Hepatocyte (in vitro differentiated cells): ENCODE data around the gene DOCK4. TPM values are rescaled to one million over a fixed set of nuclear protein-coding genes. Genes with fewer than 3 reads are reported as not detected.

Source experiments
- DNase-seq: peaks from one replicate; pipeline ENCODE4 v3.0.0-alpha.2; 2016; ENCODE audit warnings: low spot score
- H2AFZ ChIP-seq: fragments of 200-600 bp; sonication (generic); 2 replicates; pipeline ENCODE4 v1.6.0; 2016; ENCODE audit warnings: antibody characterized with exemption, mild to moderate bottlenecking
- H3K27ac ChIP-seq: fragments of 200-600 bp; sonication (generic); 2 replicates; pipeline ENCODE4 v1.5.1; 2016; ENCODE audit warnings: mild to moderate bottlenecking
- H3K27me3 ChIP-seq: fragments of 200-600 bp; sonication (generic); 2 replicates; pipeline ENCODE4 v1.6.1; 2016
- H3K36me3 ChIP-seq: fragments of 200-600 bp; sonication (generic); replicated peaks from 2 replicates; pipeline ENCODE4 v1.5.1; 2016; ENCODE audit warnings: low read depth; ENCODE audit not compliant: insufficient read depth
- H3K4me1 ChIP-seq: fragments of 200-600 bp; sonication (generic); 2 replicates; pipeline ENCODE4 v1.5.1; 2016; ENCODE audit warnings: mild to moderate bottlenecking, moderate library complexity; ENCODE audit not compliant: insufficient read depth
- H3K4me2 ChIP-seq: fragments of 200-600 bp; sonication (generic); 2 replicates; pipeline ENCODE4 v1.6.0; 2016
- H3K4me3 ChIP-seq: fragments of 200-600 bp; sonication (generic); 2 replicates; pipeline ENCODE4 v1.5.1; 2016; ENCODE audit warnings: mild to moderate bottlenecking
- H3K79me2 ChIP-seq: fragments of 200-600 bp; sonication (generic); 2 replicates; pipeline ENCODE4 v1.6.0; 2017; ENCODE audit warnings: mild to moderate bottlenecking
- H3K9me2 ChIP-seq: fragments of 200-600 bp; sonication (generic); replicated peaks from 2 replicates; pipeline ENCODE4 v1.6.0; 2017; ENCODE audit warnings: mild to moderate bottlenecking; ENCODE audit not compliant: insufficient read depth
- H3K9me3 ChIP-seq: fragments of 200-600 bp; sonication (generic); 2 replicates; pipeline ENCODE4 v1.5.1; 2016; ENCODE audit warnings: low read depth, mild to moderate bottlenecking
- H4K20me1 ChIP-seq: fragments of 200-600 bp; sonication (generic); 2 replicates; pipeline ENCODE4 v1.6.0; 2016; ENCODE audit warnings: mild to moderate bottlenecking; ENCODE audit not compliant: insufficient read depth, poor library complexity, severe bottlenecking
- EZH2 ChIP-seq: fragments of 200-600 bp; sonication (generic); IDR thresholded peaks from 2 replicates; pipeline ENCODE4 v1.6.1; 2016; ENCODE audit warnings: antibody characterized with exemption, mild to moderate bottlenecking, borderline replicate concordance
- EZH2phosphoT487 ChIP-seq: fragments of 200-600 bp; sonication (generic); IDR thresholded peaks from one replicate; pipeline ENCODE4 v1.6.1; 2018; ENCODE audit warnings: antibody characterized with exemption, mild to moderate bottlenecking, low read depth, moderate library complexity; ENCODE audit not compliant: unreplicated experiment, severe bottlenecking
- WGBS: methylation state at CpG from one replicate; pipeline ENCODE4 v1.1.6; 2016; ENCODE audit warnings: low lambda C conversion rate; ENCODE audit errors: missing lambda C conversion rate; 5-methylcytosine and 5-hydroxymethylcytosine counted together
- polyA plus RNA-seq: library from polyadenylated mRNA; unstranded; fragments of >200 nt; fragmentation: Nextera tagmentation; extraction: Ambion mirVana; gene quantifications from 2 replicates; pipeline ENCODE4 v1.2.1, GENCODE V29; 2016
- total RNA-seq: library from RNA; depleted of rRNA; stranded (reverse); fragments of >200 nt; gene quantifications from 2 replicates; pipeline ENCODE4 v1.2.3, GENCODE V29; 2014
- TF ChIP-seq, protein P1 (sequence below): fragments of 200-600 bp; sonication (generic); IDR thresholded peaks from 2 replicates; pipeline ENCODE4 v1.5.1; 2016; ENCODE audit warnings: antibody characterized with exemption, mild to moderate bottlenecking; ENCODE audit not compliant: poor library complexity

The DOCK4 gene
- total and polyA plus RNA-seq, 2 experiments from 2014 or later, result 4.4 to 22.9 TPM

DNA sequence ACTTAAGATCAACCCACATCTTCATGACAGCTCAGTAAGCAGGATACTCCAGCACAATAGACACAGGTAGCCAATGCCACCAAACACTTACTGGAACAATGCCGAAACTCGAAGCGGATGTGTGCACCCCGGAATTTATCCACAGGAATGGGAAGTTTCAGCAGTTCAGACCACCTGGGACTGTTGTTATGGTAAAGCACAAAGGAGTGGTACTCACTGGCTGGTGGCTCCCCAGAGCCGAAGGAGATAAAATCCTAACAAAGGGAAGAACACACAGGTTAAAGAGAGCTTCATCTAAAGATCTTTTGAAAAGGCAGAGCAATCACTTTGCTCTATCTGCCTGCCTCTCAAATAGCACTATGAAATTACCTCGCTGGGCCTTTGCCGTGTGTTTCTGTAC, 305.9 kb downstream of the DOCK4 start:
- Histone ChIP-seq H3K27me3 (no peaks in the 10 kb centered on the region), H3K27ac (no peak overlapping the region), H3K4me2 (no peak overlapping the region), H2AFZ (no peak overlapping the region), H3K9me3 (no peaks in the 10 kb centered on the region), H3K4me1 (peaks cover 10% of the 10 kb centered on the region), H3K36me3 (no peaks in the 10 kb centered on the region), H3K4me3 (no peak overlapping the region), H3K9me2 (no peaks in the 10 kb centered on the region), H3K79me2 (no peaks in the 10 kb centered on the region), H4K20me1 (no peaks in the 10 kb centered on the region)
- DNase-seq, result no peak
- 97% methylated on average over 7 of the region's 7 CpGs for WGBS
- TF ChIP-seq EZH2phosphoT487 (no peak), EZH2 (no peak)
- TF ChIP-seq, protein P1, sequence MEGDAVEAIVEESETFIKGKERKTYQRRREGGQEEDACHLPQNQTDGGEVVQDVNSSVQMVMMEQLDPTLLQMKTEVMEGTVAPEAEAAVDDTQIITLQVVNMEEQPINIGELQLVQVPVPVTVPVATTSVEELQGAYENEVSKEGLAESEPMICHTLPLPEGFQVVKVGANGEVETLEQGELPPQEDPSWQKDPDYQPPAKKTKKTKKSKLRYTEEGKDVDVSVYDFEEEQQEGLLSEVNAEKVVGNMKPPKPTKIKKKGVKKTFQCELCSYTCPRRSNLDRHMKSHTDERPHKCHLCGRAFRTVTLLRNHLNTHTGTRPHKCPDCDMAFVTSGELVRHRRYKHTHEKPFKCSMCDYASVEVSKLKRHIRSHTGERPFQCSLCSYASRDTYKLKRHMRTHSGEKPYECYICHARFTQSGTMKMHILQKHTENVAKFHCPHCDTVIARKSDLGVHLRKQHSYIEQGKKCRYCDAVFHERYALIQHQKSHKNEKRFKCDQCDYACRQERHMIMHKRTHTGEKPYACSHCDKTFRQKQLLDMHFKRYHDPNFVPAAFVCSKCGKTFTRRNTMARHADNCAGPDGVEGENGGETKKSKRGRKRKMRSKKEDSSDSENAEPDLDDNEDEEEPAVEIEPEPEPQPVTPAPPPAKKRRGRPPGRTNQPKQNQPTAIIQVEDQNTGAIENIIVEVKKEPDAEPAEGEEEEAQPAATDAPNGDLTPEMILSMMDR, result no peak

DNA sequence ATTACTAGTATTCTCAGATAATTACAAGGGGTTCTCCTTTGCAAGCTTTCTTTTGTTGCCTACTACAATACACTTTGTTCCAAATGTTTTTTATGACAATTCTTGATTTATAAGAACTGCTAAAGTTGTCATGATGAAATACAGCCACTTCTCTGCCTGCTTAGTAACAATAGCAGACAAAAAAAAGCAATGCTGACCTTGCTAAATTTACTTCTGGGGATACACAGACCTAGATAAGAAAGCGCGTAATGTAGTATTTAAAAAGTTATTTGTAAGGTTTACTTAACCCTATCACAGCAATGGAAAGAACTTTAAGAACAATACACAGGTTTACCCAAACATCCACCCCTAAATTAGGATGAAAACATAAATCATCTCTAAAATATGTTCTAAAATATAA, 311.1 kb downstream of the DOCK4 start:
- H3K9me3 ChIP-seq, result no peaks in the 10 kb centered on the region
- H3K79me2 ChIP-seq, result no peaks in the 10 kb centered on the region
- no peaks in the 10 kb centered on the region for H3K9me2 ChIP-seq
- 72% methylated on average over 2 of the region's 2 CpGs for WGBS
- H3K4me3 ChIP-seq, result no peak overlapping the region
- no peak overlapping the region for H3K27ac ChIP-seq
- no peak for TF ChIP-seq EZH2
- TF ChIP-seq, protein P1, result no peak
- TF ChIP-seq EZH2phosphoT487, result no peak
- no peaks in the 10 kb centered on the region for H4K20me1 ChIP-seq
- no peak overlapping the region for H3K4me2 ChIP-seq
- no peaks in the 10 kb centered on the region for H3K4me1 ChIP-seq
- H3K36me3 ChIP-seq, result no peaks in the 10 kb centered on the region
- no peak for DNase-seq
- H2AFZ ChIP-seq, result no peak overlapping the region
- no peaks in the 10 kb centered on the region for H3K27me3 ChIP-seq

DNA sequence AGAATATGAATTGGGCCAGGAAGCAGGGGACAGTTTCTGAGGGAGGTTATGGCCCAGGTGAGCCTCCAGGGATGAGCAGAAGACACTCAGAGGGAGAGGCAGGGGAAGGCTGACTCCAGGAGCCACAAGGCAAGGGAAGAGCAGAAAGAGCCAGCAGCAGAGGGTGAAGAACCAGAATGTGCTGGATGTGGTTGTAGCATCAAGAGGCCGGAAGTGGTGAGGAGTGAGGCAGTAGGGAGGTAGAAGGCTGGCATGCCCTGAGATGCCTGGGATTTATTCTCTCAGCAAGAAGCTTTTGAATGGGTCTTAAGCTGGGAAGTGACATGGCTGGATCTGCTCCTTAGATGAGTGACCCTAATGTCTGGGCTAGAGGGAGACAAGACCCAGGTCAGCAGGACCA, 311.7 kb downstream of the DOCK4 start:
- Histone ChIP-seq H3K4me1 (no peaks in the 10 kb centered on the region), H3K4me2 (no peak overlapping the region), H3K9me2 (no peaks in the 10 kb centered on the region), H3K9me3 (no peaks in the 10 kb centered on the region), H4K20me1 (no peaks in the 10 kb centered on the region), H3K27me3 (no peaks in the 10 kb centered on the region), H3K4me3 (no peak overlapping the region), H2AFZ (no peak overlapping the region), H3K79me2 (no peaks in the 10 kb centered on the region), H3K36me3 (no peaks in the 10 kb centered on the region), H3K27ac (no peak overlapping the region)
- DNase-seq, result no peak
- 93% methylated on average over 1 of the region's 1 CpG for WGBS
- TF ChIP-seq, protein P1, result no peak
- TF ChIP-seq EZH2phosphoT487, result no peak

DNA sequence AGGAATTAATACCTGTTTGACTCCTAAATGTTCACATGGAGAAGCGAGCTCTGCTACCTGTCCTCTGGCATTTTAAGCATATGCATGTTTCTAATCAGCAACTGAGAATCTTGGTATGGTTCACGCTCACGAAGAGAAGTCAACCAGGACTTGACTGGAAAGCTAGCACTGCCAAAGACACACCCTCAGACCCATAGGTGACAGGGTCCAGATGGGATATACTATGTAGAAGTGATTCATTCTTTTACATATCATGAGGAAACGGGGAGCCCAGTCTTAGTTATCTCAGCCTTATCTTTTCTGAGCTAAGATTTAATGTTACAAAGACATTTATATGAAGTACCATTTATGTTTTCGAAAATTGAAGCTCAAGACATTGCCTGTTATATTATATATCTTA, 313.0 kb downstream of the DOCK4 start:
- H2AFZ ChIP-seq, result no peak overlapping the region
- WGBS, result 80% methylated on average over 5 of the region's 5 CpGs
- no peak for TF ChIP-seq EZH2
- TF ChIP-seq, protein P1, result no peak

More for the DNA sequence above, 313.0 kb downstream of the DOCK4 start:
- H3K9me2 ChIP-seq, result no peaks in the 10 kb centered on the region
- H3K4me1 ChIP-seq, result no peaks in the 10 kb centered on the region
- no peaks in the 10 kb centered on the region for H4K20me1 ChIP-seq
- H3K79me2 ChIP-seq, result no peaks in the 10 kb centered on the region
- no peak overlapping the region for H3K27ac ChIP-seq
- H3K36me3 ChIP-seq, result no peaks in the 10 kb centered on the region
- no peak for DNase-seq
- H3K9me3 ChIP-seq, result no peaks in the 10 kb centered on the region
- H3K4me3 ChIP-seq, result no peak overlapping the region
- H3K27me3 ChIP-seq, result no peaks in the 10 kb centered on the region
- no peak overlapping the region for H3K4me2 ChIP-seq
